ENCODE measurements around the gene TMEM132E.

TMEM132E gene

GRCh38 chr17:34579979-34580684, 750 bp downstream of the TMEM132E start:
- Histone ChIP-seq H3K4me1 (ENCODE audit: control extremely low read depth in 1 of 4, control insufficient read depth in 4 of 4, insufficient read depth in 4 of 4, low read length in 3 of 4) (peaks cover 0 to 39% (median 19%) of the 10 kb centered on the region in 4 experiments), H3K9me3 (ENCODE audit: control extremely low read depth in 1 of 5, control insufficient read depth in 4 of 5, insufficient read depth in 2 of 5, low read depth in 1 of 5, low read length in 4 of 5) (peaks cover 0 to 4% (median 0%) of the 10 kb centered on the region in 5 experiments), H3K36me3 (ENCODE audit: control insufficient read depth in 4 of 4, insufficient read depth in 4 of 4, low read length in 3 of 4) (no peaks in the 10 kb centered on the region), H3K4me3 (ENCODE audit: control insufficient read depth in 1 of 7, extremely low read depth in 1 of 7, insufficient read depth in 4 of 7, low read depth in 2 of 7, low read length in 6 of 7) (peak overlapping the region in 5 of 7 experiments; percentile 1 to 68 (median 59)), H3K27me3 (replicated peaks in 2 of 5; ENCODE audit: control insufficient read depth in 4 of 5, insufficient read depth in 5 of 5, low read length in 4 of 5) (peaks cover 4 to 100% (median 53%) of the 10 kb centered on the region in 5 experiments), H3K27ac (ENCODE audit: insufficient read depth in 1 of 2, low read depth in 1 of 2, low read length in 2 of 2, poor library complexity in 1 of 2, severe bottlenecking in 2 of 2) (no peak overlapping the region)
- DNase-seq: peak in 1 of 3 donors; percentile 22
- CTCF ChIA-PET: interaction anchor here (1.1 to 1.4 kb wide), 2 partner anchors 57 to 67 kb away, joined by 3 to 4 read pairs; no protein-coding TSS in a partner anchor
- POLR2A ChIA-PET: no interaction called here
- 1% methylated on average over 42 of the region's 52 CpGs for WGBS (ENCODE audit: insufficient coverage)

DNA sequence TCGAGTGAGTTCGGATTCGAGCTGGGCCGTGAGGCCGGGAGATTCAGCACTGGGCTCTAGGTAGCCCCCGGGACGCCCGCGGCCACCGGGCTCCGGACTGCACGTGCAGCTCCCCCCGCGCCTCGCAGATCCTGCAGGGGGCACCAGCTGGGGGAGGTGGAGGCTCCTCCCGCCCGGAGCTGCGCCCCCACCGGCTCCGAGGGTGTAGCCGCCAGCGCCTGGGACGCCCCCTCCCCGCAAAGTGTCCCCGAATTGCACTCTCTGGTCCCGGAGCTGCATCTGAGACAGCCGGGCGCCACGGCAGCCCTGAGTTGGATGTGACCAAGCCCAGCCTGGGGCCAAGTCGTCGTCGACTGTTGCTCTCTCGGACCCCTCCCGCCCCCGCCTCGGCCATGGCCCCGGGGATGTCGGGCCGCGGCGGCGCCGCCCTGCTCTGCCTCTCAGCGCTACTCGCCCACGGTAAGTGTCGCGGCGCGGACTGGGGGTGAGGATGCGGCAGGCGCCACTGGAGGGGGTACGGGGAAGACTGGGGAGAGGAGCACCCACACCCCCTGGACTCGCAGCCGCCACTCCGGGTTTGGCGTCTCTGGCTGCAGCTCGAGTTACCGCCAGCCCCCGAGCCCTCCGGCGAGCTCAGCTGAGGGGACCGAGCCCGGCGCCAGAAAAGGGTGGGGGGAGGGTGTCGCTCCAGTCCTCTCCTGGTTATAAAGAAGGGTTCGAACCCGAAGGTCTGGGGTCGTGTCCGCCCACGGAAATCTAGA, 1.5 kb downstream of the TMEM132E start:
- no peaks in the 10 kb centered on the region for H3K36me3 ChIP-seq (ENCODE audit: control insufficient read depth in 4 of 4, insufficient read depth in 4 of 4, low read length in 3 of 4)
- H3K27me3 ChIP-seq (replicated peaks in 2 of 5; ENCODE audit: control insufficient read depth in 4 of 5, insufficient read depth in 5 of 5, low read length in 4 of 5): peaks cover 4 to 100% (median 58%) of the 10 kb centered on the region in 5 experiments
- H3K4me3 ChIP-seq (ENCODE audit: control insufficient read depth in 1 of 7, extremely low read depth in 1 of 7, insufficient read depth in 4 of 7, low read depth in 2 of 7, low read length in 6 of 7): peak overlapping the region in 3 of 7 experiments; percentile 40 to 65 (median 46)
- peaks cover 0 to 39% (median 19%) of the 10 kb centered on the region in 4 experiments for H3K4me1 ChIP-seq (ENCODE audit: control extremely low read depth in 1 of 4, control insufficient read depth in 4 of 4, insufficient read depth in 4 of 4, low read length in 3 of 4)
- ChIA-PET POLR2A (interaction anchor here (0.6 kb wide), 1 partner anchor 511 kb away, joined by 3 read pairs; no protein-coding TSS in a partner anchor), CTCF (interaction anchor here (1.1 to 1.4 kb wide), 2 partner anchors 57 to 66 kb away, joined by 3 to 4 read pairs; no protein-coding TSS in a partner anchor)
- no peak overlapping the region for H3K27ac ChIP-seq (ENCODE audit: insufficient read depth in 1 of 2, low read depth in 1 of 2, low read length in 2 of 2, poor library complexity in 1 of 2, severe bottlenecking in 2 of 2)
- under 1% methylated on average over 52 of the region's 71 CpGs for WGBS (ENCODE audit: insufficient coverage)
- DNase-seq: peak in 1 of 3 donors; percentile 30
- H3K9me3 ChIP-seq (ENCODE audit: control extremely low read depth in 1 of 5, control insufficient read depth in 4 of 5, insufficient read depth in 2 of 5, low read depth in 1 of 5, low read length in 4 of 5): no peaks in the 10 kb centered on the region

GRCh38 chr17:34581446-34582184, 2.2 kb downstream of the TMEM132E start:
- Histone ChIP-seq H3K27ac (ENCODE audit: insufficient read depth in 1 of 2, low read depth in 1 of 2, low read length in 2 of 2, poor library complexity in 1 of 2, severe bottlenecking in 2 of 2) (no peak overlapping the region), H3K36me3 (ENCODE audit: control insufficient read depth in 4 of 4, insufficient read depth in 4 of 4, low read length in 3 of 4) (no peaks in the 10 kb centered on the region), H3K9me3 (ENCODE audit: control extremely low read depth in 1 of 5, control insufficient read depth in 4 of 5, insufficient read depth in 2 of 5, low read depth in 1 of 5, low read length in 4 of 5) (no peaks in the 10 kb centered on the region), H3K27me3 (replicated peaks in 2 of 5; ENCODE audit: control insufficient read depth in 4 of 5, insufficient read depth in 5 of 5, low read length in 4 of 5) (peaks cover 4 to 100% (median 59%) of the 10 kb centered on the region in 5 experiments), H3K4me1 (ENCODE audit: control extremely low read depth in 1 of 4, control insufficient read depth in 4 of 4, insufficient read depth in 4 of 4, low read length in 3 of 4) (peaks cover 0 to 39% (median 19%) of the 10 kb centered on the region in 4 experiments), H3K4me3 (ENCODE audit: control insufficient read depth in 1 of 7, extremely low read depth in 1 of 7, insufficient read depth in 4 of 7, low read depth in 2 of 7, low read length in 6 of 7) (peak overlapping the region in 3 of 7 experiments; percentile 21 to 46 (median 31))
- peak in 1 of 3 donors; percentile 21 for DNase-seq
- POLR2A ChIA-PET: interaction anchor here (0.6 kb wide), 1 partner anchor 510 kb away, joined by 3 read pairs; no protein-coding TSS in a partner anchor
- 1% methylated on average over 66 of the region's 78 CpGs for WGBS (ENCODE audit: insufficient coverage)
- CTCF ChIA-PET: no interaction called here

- Histone ChIP-seq H3K36me3 (ENCODE audit: control insufficient read depth in 4 of 4, insufficient read depth in 4 of 4, low read length in 3 of 4) (no peaks in the 10 kb centered on the region), H3K27me3 (replicated peaks in 2 of 5; ENCODE audit: control insufficient read depth in 4 of 5, insufficient read depth in 5 of 5, low read length in 4 of 5) (peaks cover 4 to 97% (median 56%) of the 10 kb centered on the region in 5 experiments), H3K27ac (ENCODE audit: insufficient read depth in 1 of 2, low read depth in 1 of 2, low read length in 2 of 2, poor library complexity in 1 of 2, severe bottlenecking in 2 of 2) (no peak overlapping the region), H3K4me3 (ENCODE audit: control insufficient read depth in 1 of 7, extremely low read depth in 1 of 7, insufficient read depth in 4 of 7, low read depth in 2 of 7, low read length in 6 of 7) (peak overlapping the region in 1 of 7 experiments; percentile 21), H3K9me3 (ENCODE audit: control extremely low read depth in 1 of 5, control insufficient read depth in 4 of 5, insufficient read depth in 2 of 5, low read depth in 1 of 5, low read length in 4 of 5) (no peaks in the 10 kb centered on the region), H3K4me1 (ENCODE audit: control extremely low read depth in 1 of 4, control insufficient read depth in 4 of 4, insufficient read depth in 4 of 4, low read length in 3 of 4) (peaks cover 0 to 39% (median 19%) of the 10 kb centered on the region in 4 experiments)
- CTCF ChIA-PET: no interaction called here
- WGBS (ENCODE audit: insufficient coverage): 4% methylated on average over 20 of the region's 22 CpGs
- peak in 1 of 3 donors; percentile 13 for DNase-seq
- POLR2A ChIA-PET: no interaction called here
Measured at GRCh38 chr17:34582185-34582900, 3.0 kb downstream of the TMEM132E start.

DNA sequence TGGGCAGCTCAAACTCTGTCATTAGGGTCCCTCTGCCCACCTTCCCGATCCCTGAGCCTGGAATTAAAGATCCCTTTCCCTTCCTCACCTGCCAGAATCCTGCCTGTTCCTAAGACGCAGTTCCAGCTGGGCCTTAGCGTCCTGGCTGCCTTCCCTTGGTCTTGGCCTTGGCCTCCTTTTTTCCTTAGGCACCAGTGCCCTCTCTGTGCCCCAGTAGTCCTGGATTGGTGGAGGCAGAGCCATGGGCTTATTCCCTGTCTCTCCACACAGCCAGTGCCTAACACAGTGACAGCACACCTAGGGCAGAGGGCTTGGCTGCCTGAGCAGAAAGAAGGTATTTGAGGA, 3.5 kb downstream of the TMEM132E start:
- Histone ChIP-seq H3K9me3 (ENCODE audit: control extremely low read depth in 1 of 5, control insufficient read depth in 4 of 5, insufficient read depth in 2 of 5, low read depth in 1 of 5, low read length in 4 of 5) (no peaks in the 10 kb centered on the region), H3K36me3 (ENCODE audit: control insufficient read depth in 4 of 4, insufficient read depth in 4 of 4, low read length in 3 of 4) (no peaks in the 10 kb centered on the region), H3K4me1 (ENCODE audit: control extremely low read depth in 1 of 4, control insufficient read depth in 4 of 4, insufficient read depth in 4 of 4, low read length in 3 of 4) (peaks cover 0 to 39% (median 19%) of the 10 kb centered on the region in 4 experiments), H3K27me3 (replicated peaks in 2 of 5; ENCODE audit: control insufficient read depth in 4 of 5, insufficient read depth in 5 of 5, low read length in 4 of 5) (peaks cover 0 to 97% (median 54%) of the 10 kb centered on the region in 5 experiments), H3K4me3 (ENCODE audit: control insufficient read depth in 1 of 7, extremely low read depth in 1 of 7, insufficient read depth in 4 of 7, low read depth in 2 of 7, low read length in 6 of 7) (no peak overlapping the region), H3K27ac (ENCODE audit: insufficient read depth in 1 of 2, low read depth in 1 of 2, low read length in 2 of 2, poor library complexity in 1 of 2, severe bottlenecking in 2 of 2) (no peak overlapping the region)
- ChIA-PET POLR2A (no interaction called here), CTCF (no interaction called here)
- DNase-seq: no peak
- 32% methylated on average over 3 of the region's 3 CpGs for WGBS (ENCODE audit: insufficient coverage)

DNA sequence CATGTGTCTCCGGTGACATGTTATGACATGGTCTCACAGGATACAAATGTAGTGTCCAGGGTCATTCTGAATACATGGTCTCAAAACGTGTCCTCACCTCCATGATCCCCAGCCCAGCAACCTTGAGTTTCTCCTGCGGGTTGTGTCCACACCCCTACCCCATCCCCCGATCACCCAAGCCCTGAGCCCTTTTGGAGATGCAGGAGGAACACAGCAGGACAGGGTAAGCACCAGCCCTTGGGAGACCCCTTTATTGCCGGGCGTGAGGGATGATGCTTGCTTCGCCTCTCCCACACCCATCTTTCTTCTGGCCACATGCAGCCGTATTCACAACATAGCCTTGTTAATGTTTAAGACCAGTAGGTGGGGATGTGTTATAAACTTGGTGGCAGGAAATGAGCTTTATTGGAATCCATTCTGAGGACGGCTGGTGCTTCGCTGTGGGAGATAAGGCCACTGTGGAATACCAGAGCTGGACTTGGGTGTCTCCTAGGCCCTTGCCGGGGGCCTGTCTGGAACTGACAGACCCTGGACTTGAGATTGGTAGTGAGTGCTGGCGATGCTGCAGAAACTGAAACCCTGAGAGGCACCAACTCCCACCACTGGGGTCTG, 5.5 kb downstream of the TMEM132E start:
- Histone ChIP-seq H3K27ac (ENCODE audit: insufficient read depth in 1 of 2, low read depth in 1 of 2, low read length in 2 of 2, poor library complexity in 1 of 2, severe bottlenecking in 2 of 2) (no peak overlapping the region), H3K9me3 (ENCODE audit: control extremely low read depth in 1 of 5, control insufficient read depth in 4 of 5, insufficient read depth in 2 of 5, low read depth in 1 of 5, low read length in 4 of 5) (no peaks in the 10 kb centered on the region), H3K4me3 (ENCODE audit: control insufficient read depth in 1 of 7, extremely low read depth in 1 of 7, insufficient read depth in 4 of 7, low read depth in 2 of 7, low read length in 6 of 7) (no peak overlapping the region), H3K4me1 (ENCODE audit: control extremely low read depth in 1 of 4, control insufficient read depth in 4 of 4, insufficient read depth in 4 of 4, low read length in 3 of 4) (peaks cover 0 to 25% (median 10%) of the 10 kb centered on the region in 4 experiments), H3K27me3 (replicated peaks in 2 of 5; ENCODE audit: control insufficient read depth in 4 of 5, insufficient read depth in 5 of 5, low read length in 4 of 5) (peaks cover 0 to 95% (median 43%) of the 10 kb centered on the region in 5 experiments), H3K36me3 (ENCODE audit: control insufficient read depth in 4 of 4, insufficient read depth in 4 of 4, low read length in 3 of 4) (no peaks in the 10 kb centered on the region)
- peak; percentile 51 to 69 (median 68) for DNase-seq
- CTCF ChIA-PET: interaction anchor here (0.5 to 1.7 kb wide), 7 partner anchors 8 to 55 kb away, joined by 3 to 8 read pairs (median 4); no protein-coding TSS in a partner anchor
- POLR2A ChIA-PET: interaction anchor here (1.2 kb wide), 1 partner anchor 12 kb away, joined by 3 read pairs; no protein-coding TSS in a partner anchor
- 29% methylated on average over 11 of the region's 12 CpGs for WGBS (ENCODE audit: insufficient coverage)

All from common myeloid progenitor, CD34-positive (primary cell).